Left ventricle myocardium inferior (tissue), 1 donor: ENCODE measurements around the gene PCYT1B. TPM values are rescaled to one million over a fixed set of nuclear protein-coding genes. Genes with fewer than 3 reads are reported as not detected.
"Not testable (repeated sequence)": the region's sequence is repeated elsewhere in the genome, so short reads cannot be mapped to it uniquely, and the experiment has no call there.

Experiments
- DNase-seq: peaks from one replicate; pipeline ENCODE4 v3.0.0-alpha.2; 2020
- H3K27ac ChIP-seq: fragments of 200-600 bp; replicated peaks from 2 replicates; pipeline ENCODE4 v1.8.0; 2021
- H3K27me3 ChIP-seq: fragments of 200-600 bp; 2 replicates; pipeline ENCODE4 v1.8.0; 2021; ENCODE audit warnings: low read depth
- H3K36me3 ChIP-seq: fragments of 200-600 bp; 2 replicates; pipeline ENCODE4 v1.8.0; 2021
- H3K4me1 ChIP-seq: fragments of 200-600 bp; 2 replicates; pipeline ENCODE4 v1.8.0; 2021
- H3K4me3 ChIP-seq: fragments of 200-600 bp; 2 replicates; pipeline ENCODE4 v1.8.0; 2021; ENCODE audit warnings: mild to moderate bottlenecking, moderate library complexity
- H3K9me3 ChIP-seq: fragments of 200-600 bp; replicated peaks from 2 replicates; pipeline ENCODE4 v1.8.0; 2021
- intact Hi-C: fragments of 100-400 bp; cut with micrococcal nuclease; formaldehyde crosslinking; loops from one replicate; pipeline ENCODE4 v1.11.0; 2022
- total RNA-seq: library from RNA; stranded (reverse); fragmentation: NEBNext Ultra II Directional; extraction: Animal tissue kit (Norgen Biotek cat#: 25700); gene quantifications from one replicate; pipeline ENCODE4 v1.2.1, GENCODE V29; 2021
- TF ChIP-seq, protein P1 (sequence below): fragments of 200-600 bp; IDR thresholded peaks from 2 replicates; pipeline ENCODE4 v1.8.0; 2021; ENCODE audit warnings: antibody characterized with exemption, mild to moderate bottlenecking, borderline replicate concordance
- donor health status: DM: no; HTN: yes; CAD: no; lungs with severe emphysema.

Gene PCYT1B
- total RNA-seq, 1 donor from 2014 or later: 0.36 TPM

DNA sequence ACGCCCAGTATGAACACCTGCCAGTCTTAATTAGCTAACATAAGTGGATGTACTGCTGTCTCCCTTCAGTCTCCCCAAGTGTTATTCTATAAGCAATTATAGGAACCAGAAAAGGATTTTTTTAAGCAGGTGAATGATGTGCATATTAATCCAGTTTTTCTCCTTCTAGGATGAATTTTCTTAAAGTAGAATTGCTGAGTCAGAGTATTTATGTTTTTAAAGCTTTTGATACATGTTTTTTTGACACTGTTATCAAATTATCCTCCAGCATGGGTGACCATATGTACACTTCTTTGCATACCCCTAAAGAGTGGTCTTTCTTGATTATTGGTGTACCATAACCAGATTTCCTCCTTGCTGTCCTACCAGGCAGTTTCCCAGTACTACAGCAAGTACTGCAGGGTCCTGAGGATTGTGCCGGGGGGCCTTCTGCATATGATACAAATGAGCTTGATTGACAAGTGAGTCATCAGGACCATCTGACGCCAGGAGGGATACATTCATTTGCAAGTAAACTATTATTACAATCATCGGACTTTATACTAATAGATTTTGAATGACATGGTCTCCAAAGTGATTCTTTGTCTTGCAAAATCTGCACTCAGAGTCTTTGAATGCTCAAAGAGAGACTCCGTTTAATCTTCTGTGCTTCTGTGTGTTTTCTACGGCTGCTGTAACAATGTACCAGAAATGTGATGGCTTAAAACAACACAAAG, 10.7 kb upstream of the PCYT1B start:
- H3K36me3 ChIP-seq: no peaks in the 10 kb centered on the region

DNA sequence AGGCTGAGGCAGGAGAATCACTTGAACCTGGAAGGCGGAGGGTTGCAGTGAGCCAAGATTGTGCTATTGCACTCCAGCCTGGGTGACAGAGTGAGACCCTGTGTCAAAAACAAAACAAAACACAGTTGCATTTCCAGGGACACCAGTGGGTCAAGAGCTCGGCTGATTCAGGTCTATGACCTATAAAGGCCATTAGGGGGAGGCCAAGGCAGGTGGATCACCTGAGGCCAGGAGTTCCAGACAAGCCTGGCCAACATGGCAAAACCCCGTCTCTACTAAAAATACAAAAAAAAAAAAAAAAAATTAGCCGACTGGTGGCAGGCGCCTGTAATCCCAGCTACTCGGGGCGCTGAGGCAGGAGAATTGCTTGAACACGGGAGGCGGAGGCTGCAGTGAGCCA, 8.5 kb upstream of the PCYT1B start:
- intact Hi-C loops, H3K4me3 ChIP-seq, H3K27me3 ChIP-seq, DNase-seq, H3K9me3 ChIP-seq, H3K36me3 ChIP-seq, H3K4me1 ChIP-seq, H3K27ac ChIP-seq: not testable (repeated sequence)

More for the DNA sequence above, 10.7 kb upstream of the PCYT1B start:
- no peaks in the 10 kb centered on the region for H3K4me1 ChIP-seq
- no peaks in the 10 kb centered on the region for H3K27me3 ChIP-seq
- no peak overlapping the region for H3K27ac ChIP-seq
- no peak overlapping the region for H3K4me3 ChIP-seq
- H3K9me3 ChIP-seq: no peaks in the 10 kb centered on the region
- intact Hi-C loops: no loop called here
- DNase-seq: no peak
- TF ChIP-seq, protein P1, sequence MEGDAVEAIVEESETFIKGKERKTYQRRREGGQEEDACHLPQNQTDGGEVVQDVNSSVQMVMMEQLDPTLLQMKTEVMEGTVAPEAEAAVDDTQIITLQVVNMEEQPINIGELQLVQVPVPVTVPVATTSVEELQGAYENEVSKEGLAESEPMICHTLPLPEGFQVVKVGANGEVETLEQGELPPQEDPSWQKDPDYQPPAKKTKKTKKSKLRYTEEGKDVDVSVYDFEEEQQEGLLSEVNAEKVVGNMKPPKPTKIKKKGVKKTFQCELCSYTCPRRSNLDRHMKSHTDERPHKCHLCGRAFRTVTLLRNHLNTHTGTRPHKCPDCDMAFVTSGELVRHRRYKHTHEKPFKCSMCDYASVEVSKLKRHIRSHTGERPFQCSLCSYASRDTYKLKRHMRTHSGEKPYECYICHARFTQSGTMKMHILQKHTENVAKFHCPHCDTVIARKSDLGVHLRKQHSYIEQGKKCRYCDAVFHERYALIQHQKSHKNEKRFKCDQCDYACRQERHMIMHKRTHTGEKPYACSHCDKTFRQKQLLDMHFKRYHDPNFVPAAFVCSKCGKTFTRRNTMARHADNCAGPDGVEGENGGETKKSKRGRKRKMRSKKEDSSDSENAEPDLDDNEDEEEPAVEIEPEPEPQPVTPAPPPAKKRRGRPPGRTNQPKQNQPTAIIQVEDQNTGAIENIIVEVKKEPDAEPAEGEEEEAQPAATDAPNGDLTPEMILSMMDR: no peak

DNA sequence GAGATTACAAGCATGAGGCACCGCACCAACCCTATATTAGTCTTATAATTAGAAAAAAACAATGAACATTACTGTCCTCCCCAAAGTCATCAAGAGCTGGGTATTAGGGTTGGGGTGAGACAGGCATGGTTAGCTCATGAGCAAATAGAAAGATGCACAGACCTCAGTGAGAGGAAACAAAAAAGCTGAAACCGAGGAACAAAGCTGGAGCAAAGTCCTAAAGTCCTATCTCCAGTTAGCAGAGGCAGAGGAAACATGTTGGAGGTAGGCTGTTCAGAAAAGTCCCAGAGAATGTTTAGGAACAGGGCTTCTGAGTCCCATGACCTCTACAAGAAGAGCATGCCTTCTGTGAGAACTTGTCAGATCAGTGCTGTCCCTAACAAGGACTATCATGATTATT, 4.6 kb upstream of the PCYT1B start:
- H3K4me3 ChIP-seq: no peak overlapping the region
- no peaks in the 10 kb centered on the region for H3K4me1 ChIP-seq
- no peaks in the 10 kb centered on the region for H3K9me3 ChIP-seq
- DNase-seq: no peak
- intact Hi-C loops: no loop called here
- peaks cover 8% of the 10 kb centered on the region for H3K27me3 ChIP-seq
- no peaks in the 10 kb centered on the region for H3K36me3 ChIP-seq
- no peak overlapping the region for H3K27ac ChIP-seq
- TF ChIP-seq, protein P1: no peak

DNA sequence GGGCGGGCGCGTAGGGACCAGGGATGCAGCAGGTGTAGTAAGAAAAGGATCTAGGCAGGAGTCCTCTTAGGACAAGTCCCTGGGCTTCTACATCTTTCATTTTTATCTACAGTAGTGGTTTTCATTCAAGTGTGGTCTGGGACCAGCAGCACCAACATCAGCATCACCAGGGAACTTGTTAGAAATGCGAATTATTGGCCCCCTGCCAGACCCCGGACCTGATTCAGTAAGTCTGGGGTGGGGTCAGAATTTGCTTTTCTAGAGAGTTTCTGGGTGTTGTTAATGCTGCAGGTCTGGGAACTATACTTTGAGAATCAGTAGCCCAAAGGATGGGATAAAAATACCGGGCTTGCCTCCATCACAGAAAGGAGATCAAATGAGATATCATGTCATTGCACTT, 1.3 kb upstream of the PCYT1B start:
- intact Hi-C loops: no loop called here
- no peak for DNase-seq
- no peak overlapping the region for H3K27ac ChIP-seq
- peaks cover 15% of the 10 kb centered on the region for H3K27me3 ChIP-seq
- TF ChIP-seq, protein P1: no peak
- no peak overlapping the region for H3K4me3 ChIP-seq
- H3K36me3 ChIP-seq: no peaks in the 10 kb centered on the region
- H3K9me3 ChIP-seq: no peaks in the 10 kb centered on the region
- H3K4me1 ChIP-seq: no peaks in the 10 kb centered on the region

DNA sequence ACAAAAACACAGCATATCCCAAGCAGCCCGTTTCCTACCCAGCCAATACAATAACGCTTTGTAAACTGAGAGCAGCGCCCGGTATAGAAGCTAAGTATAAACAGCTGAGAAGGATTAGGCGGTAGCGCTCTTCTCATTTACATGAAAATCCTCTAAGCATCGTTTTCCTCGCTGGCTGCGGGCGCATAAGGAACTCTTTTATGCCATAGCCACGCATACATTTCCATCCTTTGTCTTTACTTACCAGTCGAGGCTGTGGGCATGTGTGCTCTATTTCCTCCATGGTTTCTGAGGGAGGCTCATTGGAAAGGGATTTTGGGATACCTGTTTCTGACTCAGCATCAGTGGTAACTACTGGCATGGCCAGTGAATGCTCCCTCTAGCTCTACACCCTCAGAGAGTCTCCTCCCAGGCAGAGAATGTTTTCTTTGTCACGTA, 383 bp downstream of the PCYT1B start:
- H3K9me3 ChIP-seq: no peaks in the 10 kb centered on the region
- DNase-seq: no peak
- peaks cover 15% of the 10 kb centered on the region for H3K27me3 ChIP-seq
- H3K4me3 ChIP-seq: peak overlapping the region; percentile 54
- H3K27ac ChIP-seq: no peak overlapping the region
- intact Hi-C loops: no loop called here
- H3K4me1 ChIP-seq: no peaks in the 10 kb centered on the region
- H3K36me3 ChIP-seq: no peaks in the 10 kb centered on the region
- TF ChIP-seq, protein P1: no peak

GRCh38 chrX:24646006-24646405, 1.1 kb downstream of the PCYT1B start:
- TF ChIP-seq, protein P1: no peak
- DNase-seq: no peak
- no peak overlapping the region for H3K27ac ChIP-seq

More at GRCh38 chrX:24646006-24646405, 1.1 kb downstream of the PCYT1B start:
- intact Hi-C loops: no loop called here
- Histone ChIP-seq H3K9me3 (no peaks in the 10 kb centered on the region), H3K36me3 (no peaks in the 10 kb centered on the region), H3K27me3 (peaks cover 15% of the 10 kb centered on the region), H3K4me1 (no peaks in the 10 kb centered on the region), H3K4me3 (peak overlapping the region; percentile 54)
